MM.1S (cell line): ENCODE results near the gene KRTAP10-5.

Experiments used
- DNase-seq: peaks from one replicate; pipeline ENCODE4 v3.0.0-alpha.2; 2015
- H2AFZ ChIP-seq: fragments of 300-600 bp; sonication (generic); 2 replicates; pipeline ENCODE4 v1.6.0; 2016; ENCODE audit warnings: antibody characterized with exemption, low read length
- H3F3A ChIP-seq: fragments of 300-600 bp; sonication (generic); 2 replicates; pipeline ENCODE4 v1.6.1; 2016; ENCODE audit warnings: mild to moderate bottlenecking, antibody characterized with exemption, low read length, moderate library complexity, mixed read lengths; ENCODE audit not compliant: insufficient read depth
- H3K27ac ChIP-seq: fragments of 300-600 bp; sonication (generic); 2 replicates; pipeline ENCODE4 v1.5.1; 2016; ENCODE audit warnings: mild to moderate bottlenecking, low read length
- H3K27me3 ChIP-seq: fragments of 300-600 bp; sonication (generic); replicated peaks from 2 replicates; pipeline ENCODE4 v1.6.0; 2016; ENCODE audit warnings: low read length; ENCODE audit not compliant: insufficient read depth
- H3K36me3 ChIP-seq: fragments of 300-600 bp; sonication (generic); replicated peaks from 2 replicates; pipeline ENCODE4 v1.6.1; 2016; ENCODE audit warnings: mild to moderate bottlenecking, low read length, mixed read lengths; ENCODE audit not compliant: insufficient read depth
- H3K4me1 ChIP-seq: fragments of 300-600 bp; sonication (generic); 2 replicates; pipeline ENCODE4 v1.6.1; 2016; ENCODE audit warnings: low read length, mixed read lengths
- H3K4me2 ChIP-seq: fragments of 300-600 bp; sonication (generic); 2 replicates; pipeline ENCODE4 v1.6.0; 2016; ENCODE audit warnings: low read depth, low read length
- H3K4me3 ChIP-seq: fragments of 300-600 bp; sonication (generic); 2 replicates; pipeline ENCODE4 v1.5.1; 2016; ENCODE audit warnings: low read length, mixed read lengths
- H3K79me2 ChIP-seq: fragments of 300-600 bp; sonication (generic); 2 replicates; pipeline ENCODE4 v1.6.1; 2016; ENCODE audit warnings: mixed run types, low read length, mixed read lengths
- H3K9ac ChIP-seq: fragments of 300-600 bp; sonication (generic); 2 replicates; pipeline ENCODE4 v1.6.1; 2016; ENCODE audit warnings: low read length, mixed read lengths
- H3K9me2 ChIP-seq: fragments of 300-600 bp; sonication (generic); replicated peaks from 2 replicates; pipeline ENCODE4 v1.6.1; 2016; ENCODE audit warnings: mild to moderate bottlenecking, low read length, mixed read lengths; ENCODE audit not compliant: insufficient read depth
- H3K9me3 ChIP-seq: fragments of 300-600 bp; sonication (generic); replicated peaks from 2 replicates; pipeline ENCODE4 v1.6.1; 2016; ENCODE audit warnings: mild to moderate bottlenecking, low read length, mixed read lengths; ENCODE audit not compliant: insufficient read depth
- H4K20me1 ChIP-seq: fragments of 300-600 bp; sonication (generic); 2 replicates; pipeline ENCODE4 v1.6.1; 2016; ENCODE audit warnings: mild to moderate bottlenecking, low read length, moderate library complexity, mixed read lengths; ENCODE audit not compliant: insufficient read depth
- CTCF ChIP-seq: fragments of 300-600 bp; sonication (generic); IDR thresholded peaks from 2 replicates; pipeline ENCODE4 v1.5.1; 2016; ENCODE audit warnings: antibody characterized with exemption, low read length, mixed read lengths
- EZH2 ChIP-seq: fragments of 300-600 bp; sonication (generic); optimal IDR thresholded peaks from 2 replicates; pipeline ENCODE3; 2017; ENCODE audit warnings: low read depth, mild to moderate bottlenecking, antibody characterized with exemption, low read length, mixed read lengths
- EZH2phosphoT487 ChIP-seq: fragments of 300-600 bp; sonication (generic); IDR thresholded peaks from 2 replicates; pipeline ENCODE4 v1.6.1; 2018; ENCODE audit warnings: antibody characterized with exemption, low read length

Gene KRTAP10-5

GRCh38 chr21:44626673-44627143 lies 46.3 kb upstream of the KRTAP10-5 start, which contains the start of gene KRTAP10-9:
KRTAP10-9 (plus strand) TSS chr21:44627093; CDS start chr21:44627172, 79 bp downstream.
- Histone ChIP-seq H3K9ac (no peak within 1 kb of the TSS), H3K36me3 (no peaks in the 10 kb centered on the region), H3K4me1 (no peaks in the 10 kb centered on the region), H3K79me2 (no peaks in the 10 kb centered on the region), H3K9me2 (no peaks in the 10 kb centered on the region), H3K27ac (no peak within 1 kb of the TSS), H4K20me1 (no peaks in the 10 kb centered on the region), H2AFZ (no peak within 1 kb of the TSS), H3K4me3 (no peak within 1 kb of the TSS), H3K9me3 (no peaks in the 10 kb centered on the region), H3F3A (no peaks in the 10 kb centered on the region), H3K4me2 (no peak within 1 kb of the TSS), H3K27me3 (peaks cover 46% of the 10 kb centered on the region)
- TF ChIP-seq CTCF (no peak), EZH2phosphoT487 (no peak), EZH2 (no peak)
- DNase-seq = no peak

GRCh38 chr21:44626262-44626661 lies 45.9 kb upstream of the KRTAP10-5 start:
- H2AFZ ChIP-seq = no peak overlapping the region
- no peak overlapping the region for H3K27ac ChIP-seq
- no peak overlapping the region for H3K4me3 ChIP-seq
- TF ChIP-seq EZH2phosphoT487 = no peak
- TF ChIP-seq EZH2 = no peak
- no peak for TF ChIP-seq CTCF
- no peak overlapping the region for H3K4me2 ChIP-seq
- H3K9ac ChIP-seq = no peak overlapping the region
- no peaks in the 10 kb centered on the region for H3K79me2 ChIP-seq
- no peak for DNase-seq
- peaks cover 47% of the 10 kb centered on the region for H3K27me3 ChIP-seq
- H3K9me2 ChIP-seq = no peaks in the 10 kb centered on the region
- H4K20me1 ChIP-seq = no peaks in the 10 kb centered on the region
- H3K9me3 ChIP-seq = no peaks in the 10 kb centered on the region
- no peaks in the 10 kb centered on the region for H3K4me1 ChIP-seq
- H3K36me3 ChIP-seq = no peaks in the 10 kb centered on the region
- no peaks in the 10 kb centered on the region for H3F3A ChIP-seq

DNA sequence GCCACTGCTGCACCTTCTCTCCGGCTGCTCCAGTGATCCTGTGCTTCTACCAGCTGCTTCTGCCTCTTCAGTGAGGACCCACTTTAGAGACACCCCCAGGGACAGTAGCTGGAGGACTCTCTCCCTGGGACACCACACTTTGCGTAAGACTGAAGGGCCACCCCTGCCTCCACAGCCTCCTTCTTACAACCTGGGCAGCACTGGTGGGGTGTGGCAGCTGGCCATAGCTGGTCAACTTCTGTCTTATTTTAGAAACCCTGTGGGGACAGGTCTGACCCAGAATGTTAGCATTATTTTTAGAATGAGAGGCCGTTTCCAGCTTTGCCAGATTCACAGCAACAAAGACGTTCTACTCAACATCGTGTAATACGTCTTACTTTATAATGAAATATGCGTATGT lies 45.4 kb upstream of the KRTAP10-5 start:
- Histone ChIP-seq H3K9me3 (no peaks in the 10 kb centered on the region), H3K9ac (no peak overlapping the region), H3K27me3 (peaks cover 47% of the 10 kb centered on the region), H3F3A (no peaks in the 10 kb centered on the region), H4K20me1 (no peaks in the 10 kb centered on the region), H3K27ac (no peak overlapping the region), H3K9me2 (no peaks in the 10 kb centered on the region), H3K79me2 (no peaks in the 10 kb centered on the region), H3K4me3 (no peak overlapping the region), H3K4me2 (no peak overlapping the region), H3K36me3 (no peaks in the 10 kb centered on the region), H3K4me1 (no peaks in the 10 kb centered on the region), H2AFZ (no peak overlapping the region)
- TF ChIP-seq EZH2phosphoT487 (no peak), CTCF (no peak)
- DNase-seq = no peak
